ENCODE data around the gene MAN1C1.

DNA sequence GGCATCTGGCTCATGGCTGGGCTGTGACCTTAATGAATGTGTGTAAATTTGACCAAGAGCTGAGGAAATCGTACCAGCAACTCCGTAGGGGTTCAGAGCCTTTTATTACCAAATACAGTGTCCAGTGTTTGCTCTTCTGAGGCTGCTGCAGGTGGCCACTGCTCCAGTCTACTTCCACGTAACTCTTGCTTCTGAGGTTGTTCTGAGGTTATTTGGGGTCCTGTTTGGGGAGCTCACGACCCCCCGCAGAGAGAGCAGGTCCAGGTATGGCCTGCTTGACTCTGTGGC lies 33.6 kb downstream of the MAN1C1 start:
- no peak for TF ChIP-seq POLR2A (IDR thresholded peaks at IDR 0.05)
- TF ChIP-seq EP300 (IDR thresholded peaks at IDR 0.05), result no peak

Data from sigmoid colon (tissue), 4 donors.